A549 (cell line): Measurements from ENCODE around the gene FGF7. TPM values are rescaled to one million over a fixed set of nuclear protein-coding genes. Genes with fewer than 3 reads are reported as not detected.

Experiments
- ATAC-seq, 2 experiments: fragments of 200-7000 bp in 1 of 2; fragments of >200 bp in 1 of 2; cut with Nextera tagmentation in 1 of 2; cut with Tn5 transposase in 1 of 2; 3 replicates each; pipeline versions ENCODE4 v1.8.0 to v1.9.1; 2018 to 2020; ENCODE audit warnings: mild to moderate bottlenecking in 1 of 2, moderate library complexity in 1 of 2
- CTCF ChIA-PET: fragments of 300-600 bp; sonication (Branson Sonifier 250); formaldehyde crosslinking; extraction: SDS; loops from one replicate; lab custom pipeline; 2021; ENCODE audit warnings: antibody characterized with exemption, inconsistent platforms; lab: Yijun Ruan, JAX
- POLR2A ChIA-PET: fragments of 350-600 bp; formaldehyde crosslinking; extraction: SDS; loops from one replicate; lab custom pipeline; 2021; ENCODE audit warnings: antibody characterized with exemption, inconsistent platforms; lab: Yijun Ruan, JAX
- DNase-seq, 2 experiments: peaks; one replicate each; pipeline versions ENCODE4 v3.0.0 to v3.0.0-alpha.2; 2011 to 2016; ENCODE audit warnings: low read depth in 1 of 2, low spot score in 1 of 2
- FAIRE-seq: peaks from 2 replicates; lab custom pipeline; 2011; peaks lifted over from hg19 to GRCh38; lab: Jason Lieb, UNC
- H3K27ac ChIP-seq, 2 experiments: fragments of >200 bp; sonication (Bioruptor Twin); formaldehyde crosslinking; 3 replicates each; pipeline ENCODE4 v1.5.1; 2016 to 2017
- H3K4me1 ChIP-seq: fragments of >200 bp; sonication (Bioruptor Twin); formaldehyde crosslinking; 3 replicates; pipeline ENCODE4 v1.6.1; 2016
- H3K4me2 ChIP-seq: fragments of >200 bp; sonication (Bioruptor Twin); formaldehyde crosslinking; 3 replicates; pipeline ENCODE4 v1.6.1; 2016
- H3K4me3 ChIP-seq: fragments of >200 bp; sonication (Bioruptor Twin); formaldehyde crosslinking; 3 replicates; pipeline ENCODE4 v1.5.1; 2016
- H3K9me3 ChIP-seq: fragments of >200 bp; sonication (Bioruptor Twin); formaldehyde crosslinking; 3 replicates; pipeline ENCODE4 v1.6.1; 2016
- CBX2 ChIP-seq: fragments of 200-600 bp; sonication (generic); IDR thresholded peaks from 2 replicates; pipeline ENCODE4 v1.6.1; 2016; ENCODE audit warnings: low read depth, mild to moderate bottlenecking, borderline replicate concordance
- CBX8 ChIP-seq: fragments of 200-600 bp; sonication (generic); IDR thresholded peaks from 2 replicates; pipeline ENCODE4 v1.6.1; 2016
- CEBPB ChIP-seq, 2 experiments: fragments of >200 bp in 1 of 2; sonication (Bioruptor Twin) in 1 of 2; formaldehyde crosslinking in 1 of 2; IDR thresholded peaks; 2 replicates each; pipeline ENCODE4 v1.6.1; 2012 to 2016
- CHD2 ChIP-seq: fragments of 150-350 bp; IDR thresholded peaks from 2 replicates; pipeline ENCODE4 v1.6.1; 2014; ENCODE audit warnings: low read length; ENCODE audit not compliant: partially characterized antibody
- CTCF ChIP-seq: fragments of >200 bp; sonication (Bioruptor Twin); formaldehyde crosslinking; IDR thresholded peaks from 3 replicates; pipeline ENCODE4 v1.5.1; 2016
- E2F6 ChIP-seq: IDR thresholded peaks from 2 replicates; pipeline ENCODE4 v1.6.1; 2012; ENCODE audit warnings: low read depth, borderline replicate concordance
- EHF ChIP-seq: fragments of 250-450 bp; sonication (Bioruptor Pico); IDR thresholded peaks from 2 replicates; pipeline ENCODE4 v1.5.0; 2020; ENCODE audit warnings: mild to moderate bottlenecking
- EP300 ChIP-seq, 2 experiments: fragments of >200 bp; sonication (Bioruptor Twin); formaldehyde crosslinking; IDR thresholded peaks; 2 replicates in 1 of 2; 3 replicates in 1 of 2; pipeline ENCODE4 v1.6.1; 2016 to 2017
- FOSB ChIP-seq: fragments of 250-450 bp; sonication (Bioruptor Pico); IDR thresholded peaks from 2 replicates; pipeline ENCODE4 v1.5.0; 2020; ENCODE audit warnings: mild to moderate bottlenecking, moderate library complexity
- GATA3 ChIP-seq: IDR thresholded peaks from 2 replicates; pipeline ENCODE4 v1.6.1; 2012; ENCODE audit warnings: borderline replicate concordance
- HDAC2 ChIP-seq: fragments of 200-600 bp; sonication (generic); IDR thresholded peaks from 2 replicates; pipeline ENCODE4 v1.6.1; 2016
- HMGXB4 ChIP-seq: fragments of 250-450 bp; sonication (Bioruptor Pico); IDR thresholded peaks from 2 replicates; pipeline ENCODE4 v1.5.0; 2021; ENCODE audit warnings: mild to moderate bottlenecking, moderate library complexity, borderline replicate concordance
- JUN ChIP-seq, 2 experiments: fragments of >200 bp; sonication (Bioruptor Twin); formaldehyde crosslinking; IDR thresholded peaks; 2 replicates in 1 of 2; 3 replicates in 1 of 2; pipeline ENCODE4 v1.6.1; 2016 to 2017
- KDM1A ChIP-seq: fragments of 200-600 bp; sonication (generic); IDR thresholded peaks from 2 replicates; pipeline ENCODE4 v1.6.1; 2016; ENCODE audit warnings: low read depth, mild to moderate bottlenecking
- KDM5A ChIP-seq: fragments of 200-600 bp; sonication (generic); IDR thresholded peaks from 2 replicates; pipeline ENCODE4 v1.6.1; 2016; ENCODE audit warnings: antibody characterized with exemption, mild to moderate bottlenecking
- PBX3 ChIP-seq: IDR thresholded peaks from 2 replicates; pipeline ENCODE4 v1.6.1; 2012
- PHF8 ChIP-seq: fragments of 200-600 bp; sonication (generic); IDR thresholded peaks from 2 replicates; pipeline ENCODE4 v1.6.1; 2016; ENCODE audit warnings: low read depth, mild to moderate bottlenecking, antibody characterized with exemption, moderate library complexity, borderline replicate concordance
- POLR2AphosphoS2 ChIP-seq: conservative IDR thresholded peaks from 2 replicates; pipeline ENCODE4 v1.6.1; 2012; ENCODE audit warnings: low read length, improper control_type of control experiment, inconsistent platforms
- RCOR1 ChIP-seq: fragments of 150-350 bp; IDR thresholded peaks from 2 replicates; pipeline ENCODE4 v1.6.1; 2014; ENCODE audit warnings: antibody characterized with exemption, low read length, low read depth
- RFX5 ChIP-seq: fragments of 450-650 bp; IDR thresholded peaks from 2 replicates; pipeline ENCODE4 v1.7.1; 2014; ENCODE audit warnings: antibody characterized with exemption, mild to moderate bottlenecking, moderate library complexity
- RNF2 ChIP-seq: fragments of 200-600 bp; sonication (generic); IDR thresholded peaks from 2 replicates; pipeline ENCODE4 v1.6.1; 2016; ENCODE audit warnings: low read depth, mild to moderate bottlenecking, antibody characterized with exemption, moderate library complexity, borderline replicate concordance
- SMC3 ChIP-seq: fragments of >200 bp; sonication (Bioruptor Twin); formaldehyde crosslinking; IDR thresholded peaks from 3 replicates; pipeline ENCODE4 v1.6.1; 2018; ENCODE audit warnings: inconsistent platforms
- TFCP2L1 ChIP-seq: fragments of 250-450 bp; sonication (Bioruptor Pico); IDR thresholded peaks from 2 replicates; pipeline ENCODE4 v1.5.0; 2021; ENCODE audit warnings: mild to moderate bottlenecking
- USF2 ChIP-seq: fragments of 450-650 bp; IDR thresholded peaks from 2 replicates; pipeline ENCODE4 v1.6.1; 2014; ENCODE audit warnings: antibody characterized with exemption
- ZFP36 ChIP-seq: fragments of 450-650 bp; IDR thresholded peaks from 2 replicates; pipeline ENCODE4 v1.6.1; 2014; ENCODE audit warnings: borderline replicate concordance; ENCODE audit not compliant: partially characterized antibody
- WGBS: methylation state at CpG from one replicate; pipeline ENCODE4 v1.1.6; 2017; ENCODE audit errors: missing lambda C conversion rate; 5-methylcytosine and 5-hydroxymethylcytosine counted together
- polyA plus RNA-seq, 4 experiments: library from polyadenylated mRNA; depleted of rRNA in 3 of 4; stranded (reverse); fragments of >200 nt; fragmentation: RNase III in 1 of 4; extraction: RNeasy Plus Mini Kit Qiagen cat#74134 plus additional on column Dnase treatment in 1 of 4; gene quantifications; 2 replicates in 3 of 4; 3 replicates in 1 of 4; pipeline ENCODE4 v1.2.3, GENCODE V29; 2011 to 2017

The FGF7 gene
- polyA plus RNA-seq, 2 of the 4 experiments (the other 2 are of a cell fraction): not detected

- no peak for TF ChIP-seq HMGXB4
- TF ChIP-seq E2F6: no peak
- TF ChIP-seq CBX2: no peak
Observed at GRCh38 chr15:49427372-49427771, 4.3 kb downstream of the FGF7 start (continued).

- Histone ChIP-seq H3K4me3 (no peak overlapping the region), H3K4me1 (no peaks in the 10 kb centered on the region), H3K4me2 (no peak overlapping the region)
- ATAC-seq: no peak
- DNase-seq: no peak
- TF ChIP-seq JUN (IDR thresholded peaks at IDR 0.05) (no peak), PHF8 (no peak), PBX3 (no peak), SMC3 (no peak), GATA3 (no peak), KDM5A (no peak), CHD2 (no peak), CTCF (no peak), CEBPB (IDR thresholded peaks at IDR 0.05) (no peak), KDM1A (no peak), ZFP36 (no peak), EP300 (IDR thresholded peaks at IDR 0.05) (no peak), FOSB (no peak), CBX8 (no peak), TFCP2L1 (CRISPR knock-in tag) (no peak)
- TF ChIP-seq, all 56 proteins: peak for 0
- CTCF ChIA-PET: no interaction called here
- WGBS: 42% methylated on average over 5 of the region's 5 CpGs
- Histone ChIP-seq H3K9me3 (no peaks in the 10 kb centered on the region), H3K27ac (no peak overlapping the region)
- POLR2A ChIA-PET: no interaction called here
- no peak for FAIRE-seq
Observed at GRCh38 chr15:49428409-49429095, 5.5 kb downstream of the FGF7 start.

- no peak for FAIRE-seq
- DNase-seq: no peak
- ChIA-PET POLR2A (no interaction called here), CTCF (no interaction called here)
- H3K4me3 ChIP-seq: no peak overlapping the region
- no peak for TF ChIP-seq POLR2AphosphoS2
- TF ChIP-seq E2F6: no peak
- TF ChIP-seq RNF2: no peak
- no peak for TF ChIP-seq RCOR1
- no peak for TF ChIP-seq EHF
- TF ChIP-seq CBX8: no peak
- TF ChIP-seq CHD2: no peak
- no peak for TF ChIP-seq PHF8
- TF ChIP-seq HDAC2: no peak
- TF ChIP-seq RFX5: no peak
- TF ChIP-seq USF2: no peak
- no peak overlapping the region for H3K27ac ChIP-seq
- no peaks in the 10 kb centered on the region for H3K9me3 ChIP-seq
- no peak overlapping the region for H3K4me2 ChIP-seq
- no peaks in the 10 kb centered on the region for H3K4me1 ChIP-seq
- no peak for ATAC-seq
- 31% methylated on average over 1 of the region's 1 CpG for WGBS
Observed at GRCh38 chr15:49430046-49430445, 7.0 kb downstream of the FGF7 start.
